ENCODE results near the gene MSH2.
A peak's percentile ranks its signal among the peaks of the same experiment; 100 is the strongest.

GRCh38 chr2:47354013-47354847, 48.7 kb upstream of the MSH2 start:
- no peak; a peak in 1 of 4 replicates for TF ChIP-seq EP300 (IDR thresholded peaks at IDR 0.05; ENCODE audit: low read depth in 2 of 2, low read length in 2 of 2)
- TF ChIP-seq EP300 (CRISPR knock-in tag; IDR thresholded peaks at IDR 0.05; ENCODE audit: borderline replicate concordance): no peak
- TF ChIP-seq, protein P1, sequence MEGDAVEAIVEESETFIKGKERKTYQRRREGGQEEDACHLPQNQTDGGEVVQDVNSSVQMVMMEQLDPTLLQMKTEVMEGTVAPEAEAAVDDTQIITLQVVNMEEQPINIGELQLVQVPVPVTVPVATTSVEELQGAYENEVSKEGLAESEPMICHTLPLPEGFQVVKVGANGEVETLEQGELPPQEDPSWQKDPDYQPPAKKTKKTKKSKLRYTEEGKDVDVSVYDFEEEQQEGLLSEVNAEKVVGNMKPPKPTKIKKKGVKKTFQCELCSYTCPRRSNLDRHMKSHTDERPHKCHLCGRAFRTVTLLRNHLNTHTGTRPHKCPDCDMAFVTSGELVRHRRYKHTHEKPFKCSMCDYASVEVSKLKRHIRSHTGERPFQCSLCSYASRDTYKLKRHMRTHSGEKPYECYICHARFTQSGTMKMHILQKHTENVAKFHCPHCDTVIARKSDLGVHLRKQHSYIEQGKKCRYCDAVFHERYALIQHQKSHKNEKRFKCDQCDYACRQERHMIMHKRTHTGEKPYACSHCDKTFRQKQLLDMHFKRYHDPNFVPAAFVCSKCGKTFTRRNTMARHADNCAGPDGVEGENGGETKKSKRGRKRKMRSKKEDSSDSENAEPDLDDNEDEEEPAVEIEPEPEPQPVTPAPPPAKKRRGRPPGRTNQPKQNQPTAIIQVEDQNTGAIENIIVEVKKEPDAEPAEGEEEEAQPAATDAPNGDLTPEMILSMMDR (CRISPR knock-in tag; IDR thresholded peaks at IDR 0.05): no peak
- TF ChIP-seq TAF1 (CRISPR knock-in tag; IDR thresholded peaks at IDR 0.05): no peak
- no peak for TF ChIP-seq ZBTB39 (CRISPR knock-in tag; IDR thresholded peaks at IDR 0.05)
- peak; percentile 48; the same call in 1 of the 2 replicates for TF ChIP-seq ETV5 (CRISPR knock-in tag; IDR thresholded peaks at IDR 0.05; ENCODE audit: borderline replicate concordance)
- TF ChIP-seq ZNF790 (CRISPR knock-in tag; IDR thresholded peaks at IDR 0.05; ENCODE audit: borderline replicate concordance): no peak
- TF ChIP-seq NR1H2 (CRISPR knock-in tag; IDR thresholded peaks at IDR 0.05; ENCODE audit: borderline replicate concordance, low read depth): no peak
- TF ChIP-seq POLR2A (IDR thresholded peaks at IDR 0.05; ENCODE audit: insufficient read depth in 1 of 2, low read depth in 2 of 2, low read length in 2 of 2): no peak
- no peak for TF ChIP-seq MAZ (IDR thresholded peaks at IDR 0.05; ENCODE audit: borderline replicate concordance, low read depth, low read length)
- no peak for TF ChIP-seq MAZ (CRISPR knock-in tag; IDR thresholded peaks at IDR 0.05; ENCODE audit: low read depth)
- no peak for TF ChIP-seq POLR2AphosphoS5 (IDR thresholded peaks at IDR 0.05; ENCODE audit: low read depth, low read length)
- TF ChIP-seq ZSCAN30 (CRISPR knock-in tag; IDR thresholded peaks at IDR 0.05): no peak
